Lung (tissue), 12 donors: Measurements from ENCODE around the gene SPSB2. TPM values are rescaled to one million over a fixed set of nuclear protein-coding genes. Genes with fewer than 3 reads are reported as not detected.
A peak's percentile ranks its signal among the peaks of the same experiment; 100 is the strongest.

Experiments
- ATAC-seq: fragments of 200-7000 bp; cut with Tn5 transposase; one replicate; pipeline ENCODE4 v1.9.1; 2020; ENCODE audit warnings: moderate number of reproducible peaks; ENCODE audit not compliant: insufficient read depth, low FRiP score
- DNase-seq, 3 donors: peaks; one replicate each; pipeline ENCODE4 v3.0.0-alpha.2; 2013 to 2017
- H3K27ac ChIP-seq, 2 donors: one replicate each; pipeline ENCODE4 v1.5.1; 2013; ENCODE audit warnings: mild to moderate bottlenecking in 2 of 2, moderate library complexity in 2 of 2, control low read depth in 1 of 2, inconsistent platforms in 1 of 2, low read depth in 1 of 2, low read length in 1 of 2
- H3K27me3 ChIP-seq, 3 donors: one replicate each; pipeline ENCODE4 v1.5.1; 2013; ENCODE audit warnings: low read length in 2 of 3; ENCODE audit not compliant: control insufficient read depth in 3 of 3, insufficient read depth in 3 of 3
- H3K36me3 ChIP-seq, 4 donors: one replicate each; pipeline ENCODE4 v1.5.1; 2013; ENCODE audit warnings: low read length in 4 of 4, mild to moderate bottlenecking in 1 of 4, moderate library complexity in 1 of 4; ENCODE audit not compliant: control insufficient read depth in 4 of 4, insufficient read depth in 4 of 4
- H3K4me1 ChIP-seq, 5 donors: one replicate each; pipeline ENCODE4 v1.5.1; 2013; ENCODE audit warnings: low read length in 5 of 5, mild to moderate bottlenecking in 2 of 5, moderate library complexity in 1 of 5; ENCODE audit not compliant: control insufficient read depth in 5 of 5, insufficient read depth in 5 of 5
- H3K4me3 ChIP-seq: one replicate; pipeline ENCODE4 v1.5.1; 2013; ENCODE audit warnings: mild to moderate bottlenecking, control low read depth, moderate library complexity
- H3K9ac ChIP-seq, 2 donors: one replicate each; pipeline ENCODE4 v1.5.1; 2013; ENCODE audit warnings: low read length in 2 of 2, control low read depth in 1 of 2; ENCODE audit not compliant: insufficient read depth in 1 of 2
- H3K9me3 ChIP-seq, 4 donors: one replicate each; pipeline ENCODE4 v1.5.1; 2013; ENCODE audit warnings: low read length in 3 of 4, mild to moderate bottlenecking in 1 of 4, moderate library complexity in 1 of 4; ENCODE audit not compliant: control insufficient read depth in 4 of 4, insufficient read depth in 3 of 4
- WGBS, 2 donors: extraction: QIAGEN DNeasy Blood & Tissue Kit; methylation state at CpG; one replicate each; pipeline ENCODE4 v1.1.7; 2013; 5-methylcytosine and 5-hydroxymethylcytosine counted together
- polyA plus RNA-seq, 2 donors: library from polyadenylated mRNA; stranded (reverse); fragments of 200-250 nt; gene quantifications; one replicate each; pipeline ENCODE4 v1.2.1, GENCODE V29; 2013
- total RNA-seq, 2 donors: library from RNA; depleted of rRNA in 1 of 2; stranded (reverse); fragments of >200 nt in 1 of 2; gene quantifications; one replicate each; pipeline ENCODE4 v1.2.1, GENCODE V29; 2014 to 2021
- TF ChIP-seq, protein P1 (sequence below): IDR thresholded peaks from 2 replicates; pipeline ENCODE4 v1.5.1; 2012; ENCODE audit warnings: mild to moderate bottlenecking; ENCODE audit errors: control extremely low read depth, extremely low read depth
- donor health status: control.
- donor health status: control.
- donor health status: Bipolar disorder and iron deficiency.
- donor health status: healthy.
- donor health status: DM: yes; HTN: yes; CAD: no.

Gene SPSB2
- total and polyA plus RNA-seq, 4 donors, result 21.0 to 39.8 (median 31.4) TPM

DNA sequence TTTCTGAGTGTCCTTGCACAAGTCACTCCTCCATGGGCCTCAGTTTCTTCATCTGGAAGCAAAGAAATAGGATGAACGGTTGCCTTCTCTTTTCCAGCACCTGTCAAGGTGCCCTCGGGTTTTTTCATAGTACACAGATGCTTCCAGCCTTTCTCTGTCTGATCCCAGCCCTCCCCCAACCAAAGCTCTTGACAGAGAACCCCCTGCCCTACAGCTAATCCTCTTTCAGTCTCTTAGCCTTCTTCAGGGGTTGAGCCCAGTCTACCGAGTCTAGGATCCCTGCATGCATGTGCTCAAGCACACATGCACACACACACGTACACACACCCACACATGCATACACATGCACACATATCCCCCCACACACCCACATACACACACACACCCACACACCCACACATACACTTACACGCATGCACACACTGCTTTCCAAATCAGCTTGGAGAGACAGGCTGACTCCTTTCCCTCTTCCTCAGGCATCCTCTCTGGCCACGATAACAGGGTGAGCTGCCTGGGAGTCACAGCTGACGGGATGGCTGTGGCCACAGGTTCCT, 26.7 kb downstream of the SPSB2 start:
- peaks cover 1 to 33% (median 9%) of the 10 kb centered on the region in 4 donors for H3K36me3 ChIP-seq
- H3K9me3 ChIP-seq, result no peaks in the 10 kb centered on the region
- peaks cover 0 to 17% (median 3%) of the 10 kb centered on the region in 5 donors for H3K4me1 ChIP-seq
- no peak overlapping the region for H3K9ac ChIP-seq
- ATAC-seq (no peak), DNase-seq (no peak)
- H3K27ac ChIP-seq, result no peak overlapping the region
- TF ChIP-seq, protein P1, sequence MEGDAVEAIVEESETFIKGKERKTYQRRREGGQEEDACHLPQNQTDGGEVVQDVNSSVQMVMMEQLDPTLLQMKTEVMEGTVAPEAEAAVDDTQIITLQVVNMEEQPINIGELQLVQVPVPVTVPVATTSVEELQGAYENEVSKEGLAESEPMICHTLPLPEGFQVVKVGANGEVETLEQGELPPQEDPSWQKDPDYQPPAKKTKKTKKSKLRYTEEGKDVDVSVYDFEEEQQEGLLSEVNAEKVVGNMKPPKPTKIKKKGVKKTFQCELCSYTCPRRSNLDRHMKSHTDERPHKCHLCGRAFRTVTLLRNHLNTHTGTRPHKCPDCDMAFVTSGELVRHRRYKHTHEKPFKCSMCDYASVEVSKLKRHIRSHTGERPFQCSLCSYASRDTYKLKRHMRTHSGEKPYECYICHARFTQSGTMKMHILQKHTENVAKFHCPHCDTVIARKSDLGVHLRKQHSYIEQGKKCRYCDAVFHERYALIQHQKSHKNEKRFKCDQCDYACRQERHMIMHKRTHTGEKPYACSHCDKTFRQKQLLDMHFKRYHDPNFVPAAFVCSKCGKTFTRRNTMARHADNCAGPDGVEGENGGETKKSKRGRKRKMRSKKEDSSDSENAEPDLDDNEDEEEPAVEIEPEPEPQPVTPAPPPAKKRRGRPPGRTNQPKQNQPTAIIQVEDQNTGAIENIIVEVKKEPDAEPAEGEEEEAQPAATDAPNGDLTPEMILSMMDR, result no peak
- WGBS, 2 donors, result 79 to 88% methylated on average over 7 of the region's 7 CpGs
- no peaks in the 10 kb centered on the region for H3K27me3 ChIP-seq
- no peak overlapping the region for H3K4me3 ChIP-seq

DNA sequence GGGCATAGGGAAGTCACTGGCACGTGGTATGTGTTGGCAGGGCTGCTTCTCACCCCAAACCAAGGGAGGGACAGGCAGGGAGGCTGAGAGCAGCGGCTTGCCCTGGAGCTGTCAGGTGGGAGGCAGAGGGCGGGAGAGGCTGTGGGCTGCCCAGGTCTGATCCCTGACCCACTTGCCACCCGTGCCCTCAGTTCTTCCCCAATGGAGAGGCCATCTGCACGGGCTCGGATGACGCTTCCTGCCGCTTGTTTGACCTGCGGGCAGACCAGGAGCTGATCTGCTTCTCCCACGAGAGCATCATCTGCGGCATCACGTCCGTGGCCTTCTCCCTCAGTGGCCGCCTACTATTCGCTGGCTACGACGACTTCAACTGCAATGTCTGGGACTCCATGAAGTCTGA, 27.7 kb downstream of the SPSB2 start:
- ATAC-seq, result no peak
- no peak for DNase-seq
- WGBS, 2 donors, result 92 to 96% methylated on average over 17 of the region's 17 CpGs
- Histone ChIP-seq H3K4me1 (peaks cover 0 to 10% (median 0%) of the 10 kb centered on the region in 5 donors), H3K27ac (no peak overlapping the region), H3K9ac (no peak overlapping the region), H3K36me3 (peaks cover 1 to 33% (median 9%) of the 10 kb centered on the region in 4 donors), H3K4me3 (no peak overlapping the region), H3K27me3 (no peaks in the 10 kb centered on the region), H3K9me3 (no peaks in the 10 kb centered on the region)
- TF ChIP-seq, protein P1, result no peak

DNA sequence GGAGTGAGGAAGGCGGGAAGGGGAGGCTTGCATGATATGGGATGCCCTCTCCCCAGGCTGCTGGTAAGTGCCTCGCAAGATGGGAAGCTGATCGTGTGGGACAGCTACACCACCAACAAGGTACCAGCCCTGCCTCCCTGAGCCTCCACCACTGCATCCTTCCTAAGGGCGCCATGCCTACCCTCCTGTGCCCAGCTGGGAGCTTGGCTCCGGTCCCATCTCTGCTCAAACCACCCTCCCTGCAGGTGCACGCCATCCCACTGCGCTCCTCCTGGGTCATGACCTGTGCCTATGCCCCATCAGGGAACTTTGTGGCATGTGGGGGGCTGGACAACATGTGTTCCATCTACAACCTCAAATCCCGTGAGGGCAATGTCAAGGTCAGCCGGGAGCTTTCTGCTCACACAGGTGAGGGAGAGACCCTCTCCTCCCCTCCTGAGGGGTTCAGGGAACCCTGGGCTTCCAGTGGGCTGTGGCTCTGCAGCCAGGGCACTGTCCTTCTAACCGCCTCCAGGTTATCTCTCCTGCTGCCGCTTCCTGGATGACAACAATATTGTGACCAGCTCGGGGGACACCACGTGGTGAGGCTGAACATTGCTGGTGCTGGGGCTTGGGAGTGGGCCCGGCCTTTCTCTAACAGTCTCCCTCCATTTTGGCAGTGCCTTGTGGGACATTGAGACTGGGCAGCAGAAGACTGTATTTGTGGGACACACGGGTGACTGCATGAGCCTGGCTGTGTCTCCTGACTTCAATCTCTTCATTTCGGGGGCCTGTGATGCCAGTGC, 29.8 kb downstream of the SPSB2 start:
- WGBS, 2 donors, result 74 to 78% methylated on average over 14 to 16 of the region's 16 CpGs
- Histone ChIP-seq H3K27ac (no peak overlapping the region), H3K4me1 (no peaks in the 10 kb centered on the region), H3K36me3 (peaks cover 1 to 35% (median 10%) of the 10 kb centered on the region in 4 donors), H3K4me3 (no peak overlapping the region), H3K27me3 (no peaks in the 10 kb centered on the region), H3K9me3 (no peaks in the 10 kb centered on the region), H3K9ac (no peak overlapping the region)
- ATAC-seq (no peak), DNase-seq (peak in 1 of 3 donors; percentile 16)
- TF ChIP-seq, protein P1, result no peak
